ENCODE data around the gene CPNE6. TPM values are rescaled to one million over a fixed set of nuclear protein-coding genes. Genes with fewer than 3 reads are reported as not detected.

CPNE6 gene
- total and polyA plus RNA-seq, 2 of the 8 experiments (the other 6 are each of a cell fraction or from before 2014, with no cell fraction given) = 0.05 TPM; not detected in 1

DNA sequence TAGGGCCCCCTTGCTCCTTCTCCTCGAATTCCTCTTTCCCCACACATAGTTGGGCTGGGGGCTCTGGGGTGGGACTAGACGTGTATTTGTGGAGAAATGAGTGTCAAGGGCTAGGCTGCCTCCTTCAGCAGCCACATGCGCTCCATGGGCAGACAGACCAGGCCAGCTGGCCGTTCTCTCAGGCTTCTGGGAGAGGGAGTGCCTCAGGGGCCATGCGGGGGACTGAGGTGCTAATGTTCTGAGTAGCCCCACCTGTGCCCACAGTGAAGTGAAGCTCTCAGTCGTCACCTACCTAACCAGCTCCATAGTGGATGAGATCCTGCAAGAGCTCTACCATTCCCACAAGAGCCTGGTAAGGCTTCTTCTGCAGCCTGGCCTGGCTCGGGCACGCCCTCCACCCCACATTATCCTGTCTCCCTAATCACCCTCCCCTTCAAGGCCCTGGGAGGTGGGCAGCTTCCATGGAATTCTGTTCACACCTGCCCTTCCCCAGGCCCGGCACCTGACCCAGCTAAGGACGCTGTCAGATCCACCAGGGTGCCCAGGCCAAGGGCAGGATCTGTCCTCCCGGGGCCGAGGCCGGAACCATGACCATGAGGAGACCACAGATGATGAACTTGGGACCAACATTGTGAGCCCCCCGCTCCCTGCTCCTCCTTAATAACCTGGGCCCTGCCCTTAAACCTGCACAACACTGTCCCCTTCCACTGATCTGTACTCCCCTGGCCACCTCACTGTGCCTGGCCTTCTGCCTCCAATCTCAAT lies 9.0 kb upstream of the CPNE6 start (continued):
- TF ChIP-seq CHD1 (IDR thresholded peaks at IDR 0.05; ENCODE audit: low read depth, low read length) (no peak), EZH2 (IDR thresholded peaks at IDR 0.05; ENCODE audit: low read depth, low read length, severe bottlenecking) (no peak), KDM4A (IDR thresholded peaks at IDR 0.05; ENCODE audit: low read depth, low read length, severe bottlenecking) (no peak), TCF12 (IDR thresholded peaks at IDR 0.05; ENCODE audit: low read depth, low read length) (no peak), NANOG (IDR thresholded peaks at IDR 0.05; ENCODE audit: insufficient read depth, low read depth, low read length, poor library complexity, severe bottlenecking) (no peak), SUZ12 (IDR thresholded peaks at IDR 0.05; ENCODE audit: low read length) (no peak), KDM1A (IDR thresholded peaks at IDR 0.05; ENCODE audit: borderline replicate concordance, low read length) (no peak), KDM5A (IDR thresholded peaks at IDR 0.05; ENCODE audit: low read length) (no peak), SP1 (IDR thresholded peaks at IDR 0.05; ENCODE audit: low read depth, low read length) (no peak)

All from H1 (cell line).